HCT116 (cell line): Measurements from ENCODE around the gene TMEM9.

Experiments used
- CTCF ChIP-seq, 3 experiments: fragments of 200-600 bp in 1 of 3; sonication (generic) in 1 of 3; IDR thresholded peaks in 2 of 3; conservative IDR thresholded peaks in 1 of 3; 2 replicates each; pipeline ENCODE4 v1.5.1; 2012 to 2017; ENCODE audit warnings: low read depth in 2 of 3, low read length in 2 of 3, antibody characterized with exemption in 1 of 3, borderline replicate concordance in 1 of 3, control low read depth in 1 of 3, mild to moderate bottlenecking in 1 of 3, mixed read lengths in 1 of 3, mixed run types in 1 of 3, moderate library complexity in 1 of 3; ENCODE audit not compliant: insufficient read depth in 1 of 3
- EGR1 ChIP-seq: IDR thresholded peaks from 2 replicates; pipeline ENCODE4 v1.6.1; 2012; ENCODE audit warnings: low read depth
- ELF1 ChIP-seq: IDR thresholded peaks from 2 replicates; pipeline ENCODE4 v1.6.1; 2012; ENCODE audit warnings: low read depth, borderline replicate concordance
- EZH2 ChIP-seq: fragments of 200-600 bp; sonication (generic); IDR thresholded peaks from 2 replicates; pipeline ENCODE4 v1.6.1; 2017; ENCODE audit warnings: antibody characterized with exemption, mixed run types
- EZH2phosphoT487 ChIP-seq: fragments of 200-600 bp; IDR thresholded peaks from 2 replicates; pipeline ENCODE4 v1.6.1; 2018; ENCODE audit warnings: antibody characterized with exemption, borderline replicate concordance
- POLR2A ChIP-seq: IDR thresholded peaks from 2 replicates; pipeline ENCODE4 v1.7.0; 2011; ENCODE audit warnings: borderline replicate concordance; ENCODE audit not compliant: insufficient read depth, insufficient read length; ENCODE audit errors: extremely low read depth
- RAD21 ChIP-seq: IDR thresholded peaks from 2 replicates; pipeline ENCODE4 v1.6.1; 2012; ENCODE audit warnings: low read depth, mild to moderate bottlenecking
- REST ChIP-seq: IDR thresholded peaks from 2 replicates; pipeline ENCODE4 v1.6.1; 2012; ENCODE audit warnings: low read depth
- SIN3A ChIP-seq: IDR thresholded peaks from 2 replicates; pipeline ENCODE4 v1.6.1; 2012; ENCODE audit warnings: low read depth
- SRF ChIP-seq: IDR thresholded peaks from 2 replicates; pipeline ENCODE4 v1.6.1; 2012; ENCODE audit warnings: low read depth
- ZFX ChIP-seq: fragments of 450-650 bp; IDR thresholded peaks from 2 replicates; pipeline ENCODE4 v1.6.1; 2017
- ZNF274 ChIP-seq: fragments of 200-500 bp; sonication (Bioruptor generic); IDR thresholded peaks from 2 replicates; pipeline ENCODE4 v1.6.1; 2014; ENCODE audit warnings: mild to moderate bottlenecking, low read depth, low read length, inconsistent platforms
- TF ChIP-seq, protein P1 (sequence below): IDR thresholded peaks from 2 replicates; pipeline ENCODE4 v1.6.1; 2012

- TF ChIP-seq ELF1 (no peak), EGR1 (no peak), POLR2A (no peak), SRF (no peak), RAD21 (no peak), ZFX (no peak), CTCF (IDR thresholded peaks at IDR 0.05 in 2 of 3, conservative IDR thresholded peaks at IDR 0.05 in 1 of 3; ENCODE audit: borderline replicate concordance in 1 of 3, insufficient read depth in 1 of 3, low read depth in 2 of 3, low read length in 2 of 3) (no peak), EZH2 (no peak), EZH2phosphoT487 (no peak), ZNF274 (no peak), REST (no peak), SIN3A (no peak)
- TF ChIP-seq, protein P1, sequence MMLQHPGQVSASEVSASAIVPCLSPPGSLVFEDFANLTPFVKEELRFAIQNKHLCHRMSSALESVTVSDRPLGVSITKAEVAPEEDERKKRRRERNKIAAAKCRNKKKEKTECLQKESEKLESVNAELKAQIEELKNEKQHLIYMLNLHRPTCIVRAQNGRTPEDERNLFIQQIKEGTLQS: no peak
Measured at GRCh38 chr1:201095581-201095980, 58.7 kb downstream of the TMEM9 start.
